K562 (cell line): ENCODE data around the gene TRIM23. TPM values are rescaled to one million over a fixed set of nuclear protein-coding genes. Genes with fewer than 3 reads are reported as not detected.

Experiments used
- BRF1 ChIP-seq: IDR thresholded peaks from 3 replicates; pipeline ENCODE4 v1.6.1; 2011; ENCODE audit warnings: borderline replicate concordance, mild to moderate bottlenecking; ENCODE audit not compliant: insufficient read length; ENCODE audit errors: extremely low read depth
- CHCHD3 ChIP-seq: fragments of 250-450 bp; sonication (Bioruptor Pico); IDR thresholded peaks from 2 replicates; pipeline ENCODE4 v2.1.2; 2022; ENCODE audit warnings: mild to moderate bottlenecking
- ILF3 ChIP-seq: fragments of 450-650 bp; IDR thresholded peaks from 2 replicates; pipeline ENCODE4 v1.6.1; 2018; ENCODE audit warnings: antibody characterized with exemption, mild to moderate bottlenecking, moderate library complexity, borderline replicate concordance
- JUND ChIP-seq, 2 experiments: IDR thresholded peaks; 2 replicates in 1 of 2; 3 replicates in 1 of 2; pipeline ENCODE4 v1.6.1; 2011; ENCODE audit warnings: borderline replicate concordance in 2 of 2, low read depth in 2 of 2, low read length in 2 of 2, improper control_type of control experiment in 1 of 2, missing biosample characterization in 1 of 2, missing genetic modification characterization in 1 of 2, missing genetic modification reagents in 1 of 2
- KAT2B ChIP-seq: IDR thresholded peaks from one replicate; pipeline ENCODE4 v1.6.1; 2012; ENCODE audit warnings: low read depth, mild to moderate bottlenecking, control low read depth, inconsistent platforms, low read length, moderate library complexity
- MAFF ChIP-seq: IDR thresholded peaks from 2 replicates; pipeline ENCODE4 v1.6.1; 2012; ENCODE audit warnings: low read length, improper control_type of control experiment
- MLX ChIP-seq, 2 experiments: fragments of 450-650 bp in 1 of 2; sonication (generic) in 1 of 2; formaldehyde crosslinking; conservative IDR thresholded peaks; 2 replicates each; pipeline versions ENCODE4 v1.4.0 to v1.8.1; 2020 to 2022; ENCODE audit warnings: mild to moderate bottlenecking in 1 of 2, missing genetic modification reagents in 1 of 2
- NCOA4 ChIP-seq: fragments of 450-650 bp; IDR thresholded peaks from 2 replicates; pipeline ENCODE4 v1.6.1; 2018; ENCODE audit warnings: mild to moderate bottlenecking; ENCODE audit not compliant: partially characterized antibody
- NFE2 ChIP-seq: IDR thresholded peaks from 2 replicates; pipeline ENCODE4 v1.6.1; 2014; ENCODE audit warnings: antibody characterized with exemption, low read depth
- SAFB2 ChIP-seq: fragments of 200-400 bp; formaldehyde crosslinking; IDR thresholded peaks from 2 replicates; pipeline ENCODE4 v1.6.1; 2018; ENCODE audit warnings: borderline replicate concordance, low read length, low read depth, moderate library complexity; ENCODE audit not compliant: severe bottlenecking
- STAG1 ChIP-seq: sonication (generic); formaldehyde crosslinking; IDR thresholded peaks from 2 replicates; pipeline ENCODE4 v1.5.0; 2020; ENCODE audit warnings: missing genetic modification reagents, borderline replicate concordance
- ZNF212 ChIP-seq: fragments of 450-650 bp; formaldehyde crosslinking; IDR thresholded peaks from 2 replicates; pipeline ENCODE4 v1.4.0; 2020; ENCODE audit warnings: mild to moderate bottlenecking
- ZNF253 ChIP-seq: fragments of 250-450 bp; sonication (Bioruptor Pico); conservative IDR thresholded peaks from 2 replicates; pipeline ENCODE4 v1.6.1; 2021; ENCODE audit warnings: mild to moderate bottlenecking
- ZNF696 ChIP-seq: fragments of 250-450 bp; sonication (Bioruptor Pico); conservative IDR thresholded peaks from 2 replicates; pipeline ENCODE4 v1.4.0; 2020; ENCODE audit warnings: mild to moderate bottlenecking, moderate library complexity
- ZNF764 ChIP-seq: fragments of 250-450 bp; sonication (Bioruptor Pico); IDR thresholded peaks from 2 replicates; pipeline ENCODE4 v1.4.0; 2020; ENCODE audit warnings: low read depth, mild to moderate bottlenecking, moderate library complexity
- ZNF766 ChIP-seq: fragments of 200-800 bp; sonication (Bioruptor generic); conservative IDR thresholded peaks from 2 replicates; pipeline ENCODE4 v1.6.1; 2016; ENCODE audit warnings: missing genetic modification characterization, missing compliant biosample characterization
- polyA plus RNA-seq, 8 experiments: library from polyadenylated mRNA; depleted of rRNA in 4 of 8; stranded (reverse) in 5 of 8; unstranded in 3 of 8; fragments of >200 nt; fragmentation: Nextera tagmentation in 2 of 8; fragmentation: Illumina TruSeq in 1 of 8; extraction: Ambion mirVana in 2 of 8; extraction: Trizol in 1 of 8; gene quantifications; 2 replicates each; pipeline versions ENCODE4 v1.2.1 to v1.2.3, GENCODE V29; 2011 to 2014; ENCODE audit warnings: inconsistent platforms in 1 of 8, missing spikeins in 1 of 8
- total RNA-seq, 7 experiments: library from RNA; depleted of rRNA in 6 of 7; stranded (reverse); fragments of >200 nt in 6 of 7; fragmentation: Illumina TruSeq in 2 of 7; extraction: Trizol in 2 of 7; gene quantifications; 2 replicates each; pipeline versions ENCODE4 v1.2.1 to v1.2.3, GENCODE V29; 2011 to 2021; ENCODE audit warnings: low replicate concordance in 1 of 7
- TF ChIP-seq, protein P1 (sequence below): fragments of 450-650 bp; IDR thresholded peaks from 2 replicates; pipeline ENCODE4 v1.6.1; 2016; ENCODE audit warnings: borderline replicate concordance
- TF ChIP-seq, protein P2 (sequence below): fragments of 450-650 bp; IDR thresholded peaks from 2 replicates; pipeline ENCODE4 v1.7.1; 2018; ENCODE audit warnings: mild to moderate bottlenecking, low read depth; ENCODE audit not compliant: partially characterized antibody
- TF ChIP-seq, protein P3 (sequence below): sonication (generic); formaldehyde crosslinking; IDR thresholded peaks from 2 replicates; pipeline ENCODE4 v1.8.0; 2022; ENCODE audit warnings: mild to moderate bottlenecking, missing genetic modification reagents

Gene TRIM23
- total and polyA plus RNA-seq, 9 of the 15 experiments (the other 6 are each of a cell fraction or from before 2014, with no cell fraction given): 2.4 to 8.5 (median 4.9) TPM

- TF ChIP-seq, protein P1, sequence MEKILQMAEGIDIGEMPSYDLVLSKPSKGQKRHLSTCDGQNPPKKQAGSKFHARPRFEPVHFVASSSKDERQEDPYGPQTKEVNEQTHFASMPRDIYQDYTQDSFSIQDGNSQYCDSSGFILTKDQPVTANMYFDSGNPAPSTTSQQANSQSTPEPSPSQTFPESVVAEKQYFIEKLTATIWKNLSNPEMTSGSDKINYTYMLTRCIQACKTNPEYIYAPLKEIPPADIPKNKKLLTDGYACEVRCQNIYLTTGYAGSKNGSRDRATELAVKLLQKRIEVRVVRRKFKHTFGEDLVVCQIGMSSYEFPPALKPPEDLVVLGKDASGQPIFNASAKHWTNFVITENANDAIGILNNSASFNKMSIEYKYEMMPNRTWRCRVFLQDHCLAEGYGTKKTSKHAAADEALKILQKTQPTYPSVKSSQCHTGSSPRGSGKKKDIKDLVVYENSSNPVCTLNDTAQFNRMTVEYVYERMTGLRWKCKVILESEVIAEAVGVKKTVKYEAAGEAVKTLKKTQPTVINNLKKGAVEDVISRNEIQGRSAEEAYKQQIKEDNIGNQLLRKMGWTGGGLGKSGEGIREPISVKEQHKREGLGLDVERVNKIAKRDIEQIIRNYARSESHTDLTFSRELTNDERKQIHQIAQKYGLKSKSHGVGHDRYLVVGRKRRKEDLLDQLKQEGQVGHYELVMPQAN: peak; percentile 90
- TF ChIP-seq ZNF696 (no peak), STAG1 (no peak), JUND (IDR thresholded peaks at IDR 0.05; ENCODE audit: borderline replicate concordance, low read depth, low read length) (0 out of 2 replicates have a peak, but pooled peaks have one; percentile 3), JUND (tag; IDR thresholded peaks at IDR 0.05; ENCODE audit: borderline replicate concordance, low read depth, low read length) (no peak; the same call in 2 of the 3 replicates), SAFB2 (no peak), ILF3 (no peak), MLX (CRISPR knock-in tag; conservative IDR thresholded peaks at IDR 0.05) (no peak), ZNF253 (no peak), ZNF212 (CRISPR knock-in tag) (no peak), BRF1 (no peak), ZNF764 (CRISPR knock-in tag) (no peak), CHCHD3 (no peak), KAT2B (no peak), ZNF766 (CRISPR knock-in tag) (peak; percentile 96), NFE2 (no peak), MAFF (no peak; the same call in 1 of the 2 replicates), NCOA4 (no peak)
- TF ChIP-seq, protein P2, sequence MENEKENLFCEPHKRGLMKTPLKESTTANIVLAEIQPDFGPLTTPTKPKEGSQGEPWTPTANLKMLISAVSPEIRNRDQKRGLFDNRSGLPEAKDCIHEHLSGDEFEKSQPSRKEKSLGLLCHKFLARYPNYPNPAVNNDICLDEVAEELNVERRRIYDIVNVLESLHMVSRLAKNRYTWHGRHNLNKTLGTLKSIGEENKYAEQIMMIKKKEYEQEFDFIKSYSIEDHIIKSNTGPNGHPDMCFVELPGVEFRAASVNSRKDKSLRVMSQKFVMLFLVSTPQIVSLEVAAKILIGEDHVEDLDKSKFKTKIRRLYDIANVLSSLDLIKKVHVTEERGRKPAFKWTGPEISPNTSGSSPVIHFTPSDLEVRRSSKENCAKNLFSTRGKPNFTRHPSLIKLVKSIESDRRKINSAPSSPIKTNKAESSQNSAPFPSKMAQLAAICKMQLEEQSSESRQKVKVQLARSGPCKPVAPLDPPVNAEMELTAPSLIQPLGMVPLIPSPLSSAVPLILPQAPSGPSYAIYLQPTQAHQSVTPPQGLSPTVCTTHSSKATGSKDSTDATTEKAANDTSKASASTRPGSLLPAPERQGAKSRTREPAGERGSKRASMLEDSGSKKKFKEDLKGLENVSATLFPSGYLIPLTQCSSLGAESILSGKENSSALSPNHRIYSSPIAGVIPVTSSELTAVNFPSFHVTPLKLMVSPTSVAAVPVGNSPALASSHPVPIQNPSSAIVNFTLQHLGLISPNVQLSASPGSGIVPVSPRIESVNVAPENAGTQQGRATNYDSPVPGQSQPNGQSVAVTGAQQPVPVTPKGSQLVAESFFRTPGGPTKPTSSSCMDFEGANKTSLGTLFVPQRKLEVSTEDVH: peak; percentile 64
- TF ChIP-seq, protein P3, sequence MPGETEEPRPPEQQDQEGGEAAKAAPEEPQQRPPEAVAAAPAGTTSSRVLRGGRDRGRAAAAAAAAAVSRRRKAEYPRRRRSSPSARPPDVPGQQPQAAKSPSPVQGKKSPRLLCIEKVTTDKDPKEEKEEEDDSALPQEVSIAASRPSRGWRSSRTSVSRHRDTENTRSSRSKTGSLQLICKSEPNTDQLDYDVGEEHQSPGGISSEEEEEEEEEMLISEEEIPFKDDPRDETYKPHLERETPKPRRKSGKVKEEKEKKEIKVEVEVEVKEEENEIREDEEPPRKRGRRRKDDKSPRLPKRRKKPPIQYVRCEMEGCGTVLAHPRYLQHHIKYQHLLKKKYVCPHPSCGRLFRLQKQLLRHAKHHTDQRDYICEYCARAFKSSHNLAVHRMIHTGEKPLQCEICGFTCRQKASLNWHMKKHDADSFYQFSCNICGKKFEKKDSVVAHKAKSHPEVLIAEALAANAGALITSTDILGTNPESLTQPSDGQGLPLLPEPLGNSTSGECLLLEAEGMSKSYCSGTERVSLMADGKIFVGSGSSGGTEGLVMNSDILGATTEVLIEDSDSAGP (CRISPR knock-in tag): no peak
Measured at GRCh38 chr5:65624571-65625555, 730 bp upstream of the TRIM23 start, which contains the start of the genes SHLD3 and TRAPPC13 (continued).
